Measurements from ENCODE around the gene ACSM2A. TPM values are rescaled to one million over a fixed set of nuclear protein-coding genes. Genes with fewer than 3 reads are reported as not detected.
"Not testable (repeated sequence)": the region's sequence is repeated elsewhere in the genome, so short reads cannot be mapped to it uniquely, and the experiment has no call there.

Gene ACSM2A
- total RNA-seq, 1 donor = not detected

GRCh38 chr16:20517149-20517548 lies 65.8 kb downstream of the ACSM2A start:
- Histone ChIP-seq H2AFZ (ENCODE audit: low read length) (no peak overlapping the region), H4K20me1 (ENCODE audit: insufficient read depth, low read length) (no peaks in the 10 kb centered on the region), H3K27ac (ENCODE audit: low read depth, low read length) (no peak overlapping the region), H3K36me3 (ENCODE audit: insufficient read depth, low read length) (no peaks in the 10 kb centered on the region), H3K4me1 (ENCODE audit: insufficient read depth, low read length) (no peaks in the 10 kb centered on the region), H3K9me3 (ENCODE audit: low read depth, low read length) (no peaks in the 10 kb centered on the region), H3K27me3 (ENCODE audit: insufficient read depth, low read length) (no peaks in the 10 kb centered on the region), H3K79me2 (ENCODE audit: insufficient read depth, low read length) (no peaks in the 10 kb centered on the region), H3K4me2 (ENCODE audit: insufficient read depth, low read length) (no peak overlapping the region), H3K4me3 (ENCODE audit: insufficient read depth, low read length) (no peak overlapping the region)
- DNase-seq (ENCODE audit: insufficient read length, low spot score, missing footprints) = no peak
- TF ChIP-seq CTCF (IDR thresholded peaks at IDR 0.05; ENCODE audit: extremely low read depth, low read depth, low read length) = no peak

GRCh38 chr16:20519231-20519630 lies 67.9 kb downstream of the ACSM2A start:
- Histone ChIP-seq H4K20me1 (ENCODE audit: insufficient read depth, low read length) (no peaks in the 10 kb centered on the region), H3K27ac (ENCODE audit: low read depth, low read length) (no peak overlapping the region), H3K9me3 (ENCODE audit: low read depth, low read length) (no peaks in the 10 kb centered on the region), H3K27me3 (ENCODE audit: insufficient read depth, low read length) (no peaks in the 10 kb centered on the region), H3K79me2 (ENCODE audit: insufficient read depth, low read length) (no peaks in the 10 kb centered on the region), H2AFZ (ENCODE audit: low read length) (no peak overlapping the region), H3K4me3 (ENCODE audit: insufficient read depth, low read length) (no peak overlapping the region), H3K4me2 (ENCODE audit: insufficient read depth, low read length) (no peak overlapping the region), H3K4me1 (ENCODE audit: insufficient read depth, low read length) (no peaks in the 10 kb centered on the region), H3K36me3 (ENCODE audit: insufficient read depth, low read length) (no peaks in the 10 kb centered on the region)
- TF ChIP-seq CTCF (IDR thresholded peaks at IDR 0.05; ENCODE audit: extremely low read depth, low read depth, low read length) = no peak
- no peak for DNase-seq (ENCODE audit: insufficient read length, low spot score, missing footprints)

- Histone ChIP-seq H3K4me2 (ENCODE audit: insufficient read depth, low read length) (no peak overlapping the region), H3K4me1 (ENCODE audit: insufficient read depth, low read length) (no peaks in the 10 kb centered on the region), H4K20me1 (ENCODE audit: insufficient read depth, low read length) (no peaks in the 10 kb centered on the region), H3K27me3 (ENCODE audit: insufficient read depth, low read length) (no peaks in the 10 kb centered on the region), H2AFZ (ENCODE audit: low read length) (no peak overlapping the region), H3K79me2 (ENCODE audit: insufficient read depth, low read length) (no peaks in the 10 kb centered on the region), H3K4me3 (ENCODE audit: insufficient read depth, low read length) (no peak overlapping the region), H3K9me3 (ENCODE audit: low read depth, low read length) (no peaks in the 10 kb centered on the region), H3K27ac (ENCODE audit: low read depth, low read length) (no peak overlapping the region), H3K36me3 (ENCODE audit: insufficient read depth, low read length) (no peaks in the 10 kb centered on the region)
- no peak for TF ChIP-seq CTCF (IDR thresholded peaks at IDR 0.05; ENCODE audit: extremely low read depth, low read depth, low read length)
- DNase-seq (ENCODE audit: insufficient read length, low spot score, missing footprints) = no peak
Measured at GRCh38 chr16:20520103-20520502, 68.8 kb downstream of the ACSM2A start.

- H3K36me3 ChIP-seq (ENCODE audit: insufficient read depth, low read length); H3K27ac ChIP-seq (ENCODE audit: low read depth, low read length); H2AFZ ChIP-seq (ENCODE audit: low read length); H3K79me2 ChIP-seq (ENCODE audit: insufficient read depth, low read length); H3K27me3 ChIP-seq (ENCODE audit: insufficient read depth, low read length); DNase-seq (ENCODE audit: insufficient read length, low spot score, missing footprints); H3K4me3 ChIP-seq (ENCODE audit: insufficient read depth, low read length); H3K4me2 ChIP-seq (ENCODE audit: insufficient read depth, low read length); H3K4me1 ChIP-seq (ENCODE audit: insufficient read depth, low read length); H3K9me3 ChIP-seq (ENCODE audit: low read depth, low read length); H4K20me1 ChIP-seq (ENCODE audit: insufficient read depth, low read length): not testable (repeated sequence)
Measured at GRCh38 chr16:20531795-20532194, 80.5 kb downstream of the ACSM2A start.

GRCh38 chr16:20532284-20532792 lies 81.0 kb downstream of the ACSM2A start:
- H3K36me3 ChIP-seq (ENCODE audit: insufficient read depth, low read length); H3K27me3 ChIP-seq (ENCODE audit: insufficient read depth, low read length); DNase-seq (ENCODE audit: insufficient read length, low spot score, missing footprints); H3K4me1 ChIP-seq (ENCODE audit: insufficient read depth, low read length); H3K4me3 ChIP-seq (ENCODE audit: insufficient read depth, low read length); H2AFZ ChIP-seq (ENCODE audit: low read length); H3K27ac ChIP-seq (ENCODE audit: low read depth, low read length); H3K79me2 ChIP-seq (ENCODE audit: insufficient read depth, low read length); H3K4me2 ChIP-seq (ENCODE audit: insufficient read depth, low read length); H3K9me3 ChIP-seq (ENCODE audit: low read depth, low read length); H4K20me1 ChIP-seq (ENCODE audit: insufficient read depth, low read length): not testable (repeated sequence)

GRCh38 chr16:20536669-20537068 lies 85.3 kb downstream of the ACSM2A start:
- not testable (repeated sequence) for H3K4me1 ChIP-seq (ENCODE audit: insufficient read depth, low read length); H3K79me2 ChIP-seq (ENCODE audit: insufficient read depth, low read length)

More at GRCh38 chr16:20536669-20537068, 85.3 kb downstream of the ACSM2A start:
- H3K4me2 ChIP-seq (ENCODE audit: insufficient read depth, low read length); H3K9me3 ChIP-seq (ENCODE audit: low read depth, low read length); H3K36me3 ChIP-seq (ENCODE audit: insufficient read depth, low read length); H3K27ac ChIP-seq (ENCODE audit: low read depth, low read length); DNase-seq (ENCODE audit: insufficient read length, low spot score, missing footprints); H4K20me1 ChIP-seq (ENCODE audit: insufficient read depth, low read length); H2AFZ ChIP-seq (ENCODE audit: low read length); H3K4me3 ChIP-seq (ENCODE audit: insufficient read depth, low read length); H3K27me3 ChIP-seq (ENCODE audit: insufficient read depth, low read length): not testable (repeated sequence)

All from osteoblast (primary cell).